HG03571 (cell line): ENCODE results near the gene PYGL.

Experiments used
- ATAC-seq: cut with Tn5 transposase; IDR thresholded peaks from one replicate; pipeline ENCODE4 v1.9.1; 2021; ENCODE audit not compliant: unreplicated experiment

PYGL gene

DNA sequence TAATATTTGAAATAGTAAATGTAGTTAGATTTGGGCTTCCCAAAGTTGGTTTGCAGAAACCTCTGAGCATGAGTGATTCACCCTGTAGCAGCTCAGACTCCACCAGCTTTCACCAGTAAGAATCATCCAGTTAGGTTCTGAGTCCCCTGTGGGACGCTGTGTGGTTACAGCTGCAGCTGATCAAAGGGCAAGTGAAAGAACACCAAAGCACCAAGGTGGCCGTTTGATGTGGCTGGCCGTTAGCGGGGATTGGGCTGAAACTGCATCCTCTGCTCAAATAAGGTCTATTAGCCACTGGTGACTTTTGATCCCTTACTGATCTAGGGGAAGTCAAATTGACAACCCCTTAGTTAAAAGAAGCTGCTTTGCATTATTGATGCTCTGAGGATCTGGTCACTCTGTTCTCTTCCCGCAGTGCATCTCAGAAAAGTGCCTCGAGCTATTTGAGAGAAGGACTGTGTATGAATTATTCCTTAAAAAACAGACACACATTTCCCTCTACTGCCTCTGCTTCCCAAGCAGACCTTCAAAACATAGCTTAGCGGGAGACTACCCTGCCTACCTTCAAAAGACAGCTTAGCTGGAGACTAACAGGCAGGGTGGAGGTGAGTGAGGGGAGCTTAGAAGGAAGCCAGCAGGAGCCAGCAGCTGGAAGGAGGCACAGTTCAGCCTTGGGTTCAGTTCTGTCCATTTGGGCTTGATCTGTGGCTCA lies 68.8 kb downstream of the PYGL start:
- ATAC-seq = peak; percentile 88

DNA sequence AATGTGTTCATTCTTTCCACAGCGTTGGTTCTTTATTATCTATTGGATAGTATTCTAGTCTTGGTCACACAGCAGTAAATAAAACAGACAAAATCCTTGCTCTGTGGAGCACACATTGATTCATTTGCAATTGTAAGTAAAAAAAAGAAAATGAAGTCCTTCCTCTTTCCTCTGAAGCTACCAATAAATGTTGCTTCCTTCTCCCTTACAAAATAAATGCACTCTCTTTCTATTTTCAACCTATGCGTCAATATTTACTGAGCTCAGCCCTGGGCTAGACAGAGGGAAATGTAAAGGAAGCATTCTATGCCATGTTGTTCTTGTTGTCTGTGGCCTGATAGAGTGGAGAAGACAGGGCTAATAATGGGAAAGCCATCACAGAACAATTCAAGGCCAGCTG lies 69.5 kb downstream of the PYGL start:
- ATAC-seq = no peak

GRCh38 chr14:50871914-50872732 lies 72.2 kb downstream of the PYGL start, which contains the start of gene ABHD12B:
Gene ABHD12B (plus strand): TSS chr14:50872053. CDS start chr14:50872175, 122 bp downstream.
- ATAC-seq = no peak

GRCh38 chr14:50871228-50871627 lies 73.1 kb downstream of the PYGL start:
- ATAC-seq = no peak

DNA sequence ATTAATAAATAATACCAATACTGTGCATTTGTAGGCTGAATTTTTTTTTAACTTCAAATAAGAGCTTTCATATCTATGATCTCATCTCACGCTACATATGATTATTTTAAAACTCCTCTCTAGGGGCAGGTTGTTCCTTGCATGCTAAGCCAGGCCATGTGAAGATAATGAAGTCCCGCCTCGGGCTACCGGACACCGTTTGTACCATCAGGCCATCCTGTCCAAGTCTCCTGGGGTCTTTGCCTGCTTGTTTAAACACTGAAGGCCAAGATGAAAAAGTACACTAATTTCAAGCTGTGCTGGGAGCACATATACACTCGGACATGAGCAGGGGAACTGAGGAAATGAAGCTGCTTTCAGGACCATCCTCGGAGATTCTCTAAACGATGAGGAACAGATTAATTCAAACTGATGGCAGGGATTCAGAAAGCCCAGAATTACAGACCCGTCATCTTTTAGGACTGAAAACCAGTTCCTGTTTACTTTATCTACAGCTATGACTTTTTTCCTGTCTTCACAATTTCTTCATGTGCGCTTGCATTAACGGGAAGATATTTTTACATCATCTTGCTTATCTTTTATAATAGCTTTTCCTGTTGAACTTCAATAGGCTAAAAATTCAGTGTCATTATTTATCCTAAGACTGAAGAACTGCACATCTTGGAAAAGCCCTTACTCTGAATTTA lies 78.7 kb downstream of the PYGL start:
- no peak for ATAC-seq

DNA sequence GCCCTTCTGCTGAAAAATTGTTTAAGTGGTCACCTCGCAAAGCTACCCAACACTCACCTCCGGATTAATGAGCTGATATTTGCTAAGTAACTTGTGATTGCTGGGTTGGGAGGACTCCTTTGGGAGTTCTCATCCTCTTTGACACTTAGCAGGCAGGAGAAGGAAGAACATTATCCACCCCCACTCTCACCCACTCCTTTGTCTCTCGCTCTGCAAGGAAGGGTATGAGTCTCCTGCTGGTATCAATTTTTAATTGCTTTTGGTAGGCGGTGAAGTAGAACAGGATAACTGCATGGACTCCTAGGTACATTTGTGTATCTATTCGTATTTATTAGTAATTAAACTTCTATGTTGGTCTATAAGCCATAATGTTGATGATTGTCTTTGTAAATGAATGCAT lies 79.3 kb downstream of the PYGL start:
- no peak for ATAC-seq

- no peak for ATAC-seq
Measured at GRCh38 chr14:50864237-50864636, 80.0 kb downstream of the PYGL start.

DNA sequence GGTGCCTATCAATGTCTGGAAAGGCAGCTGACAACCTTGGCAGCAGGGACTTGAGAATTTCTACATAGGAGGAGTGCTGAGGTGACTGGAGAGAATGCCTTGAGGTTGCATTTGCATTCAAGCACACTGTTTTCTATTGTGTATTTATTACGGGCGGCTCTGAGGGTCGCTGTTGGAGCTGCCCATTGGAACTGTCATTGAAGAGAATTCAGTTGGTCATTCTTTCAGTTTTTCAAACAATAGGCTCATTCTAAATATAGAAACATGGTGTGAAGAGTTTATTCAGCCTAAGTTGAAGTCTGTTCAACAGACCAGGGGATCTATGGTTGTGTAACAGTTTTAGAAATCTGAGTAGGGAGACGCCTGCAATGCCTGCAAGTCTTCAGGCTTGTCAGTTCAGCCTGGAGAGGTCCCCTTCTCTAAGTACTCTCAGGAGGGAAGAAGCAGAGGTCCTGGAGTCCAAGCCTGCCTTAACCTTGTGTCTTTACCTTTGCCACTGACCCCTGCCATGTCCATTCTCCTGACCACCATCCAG lies 82.2 kb downstream of the PYGL start:
- ATAC-seq = no peak

- peak; percentile 52 for ATAC-seq
Measured at GRCh38 chr14:50860478-50861086, 83.7 kb downstream of the PYGL start.

- no peak for ATAC-seq
Measured at GRCh38 chr14:50859296-50859624, 85.0 kb downstream of the PYGL start.

GRCh38 chr14:50856660-50857059 lies 87.6 kb downstream of the PYGL start:
- no peak for ATAC-seq

DNA sequence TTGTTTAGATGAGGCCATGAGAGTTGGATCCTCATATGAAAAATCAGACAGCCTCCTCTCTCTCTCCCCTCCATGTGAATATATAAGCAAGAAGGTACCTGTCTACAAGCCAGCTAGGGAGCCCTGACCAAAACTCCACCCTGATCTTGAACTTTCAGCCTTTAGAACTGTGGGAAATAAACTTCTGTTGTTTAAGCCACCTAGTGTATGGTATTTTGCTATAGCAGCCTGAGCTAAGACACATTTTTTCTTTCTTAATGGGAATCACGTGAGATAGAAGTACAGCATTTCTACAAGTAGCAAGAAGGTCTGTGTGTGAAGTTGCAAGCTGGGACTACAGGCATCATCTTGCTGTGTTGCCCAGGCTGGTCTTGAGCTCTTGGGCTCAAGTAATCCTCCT lies 88.7 kb downstream of the PYGL start:
- no peak for ATAC-seq
